ENCODE results near the gene NCOA7.

The NCOA7 gene

GRCh38 chr6:125831659-125832058 lies 40.9 kb downstream of the NCOA7 start:
- peaks cover 4% of the 10 kb centered on the region; the same call in 1 of the 2 replicates for H3K79me2 ChIP-seq (ENCODE audit: insufficient read depth, low read length)
- TF ChIP-seq CTCF (IDR thresholded peaks at IDR 0.05; ENCODE audit: borderline replicate concordance, extremely low read depth, low read length, poor library complexity, severe bottlenecking) (no peak), EZH2 (IDR thresholded peaks at IDR 0.05; ENCODE audit: borderline replicate concordance, low read depth, low read length, severe bottlenecking) (no peak)
- DNase-seq = no peak

GRCh38 chr6:125832391-125833117 lies 41.8 kb downstream of the NCOA7 start:
- Histone ChIP-seq H2AFZ (ENCODE audit: low read depth, low read length) (no peak overlapping the region), H3K4me2 (ENCODE audit: insufficient read depth, low read length) (no peak overlapping the region), H3K27ac (ENCODE audit: low read length) (no peak overlapping the region), H3K27me3 (ENCODE audit: insufficient read depth, low read length, poor library complexity) (no peaks in the 10 kb centered on the region), H3K36me3 (ENCODE audit: insufficient read depth, low read length) (no peaks in the 10 kb centered on the region; the same call in 1 of the 2 replicates), H4K20me1 (ENCODE audit: insufficient read depth, low read length) (peaks cover 7% of the 10 kb centered on the region; the same call in 1 of the 2 replicates), H3K79me2 (ENCODE audit: insufficient read depth, low read length) (peaks cover 4% of the 10 kb centered on the region; the same call in 1 of the 2 replicates), H3K9ac (ENCODE audit: low read depth, low read length) (no peak overlapping the region), H3K4me1 (ENCODE audit: insufficient read depth, low read length) (no peaks in the 10 kb centered on the region), H3K4me3 (ENCODE audit: low read depth in 1 of 2, low read length in 2 of 2) (no peak overlapping the region), H3K9me3 (ENCODE audit: insufficient read depth, low read length, severe bottlenecking) (no peaks in the 10 kb centered on the region)
- no peak for TF ChIP-seq EZH2 (IDR thresholded peaks at IDR 0.05; ENCODE audit: borderline replicate concordance, low read depth, low read length, severe bottlenecking)
- TF ChIP-seq CTCF (IDR thresholded peaks at IDR 0.05; ENCODE audit: borderline replicate concordance, extremely low read depth, low read length, poor library complexity, severe bottlenecking) = no peak
- DNase-seq (no peak), ATAC-seq (ENCODE audit: insufficient read depth, low read depth) (no peak)

More at GRCh38 chr6:125831659-125832058, 40.9 kb downstream of the NCOA7 start:
- Histone ChIP-seq H3K4me1 (ENCODE audit: insufficient read depth, low read length) (no peaks in the 10 kb centered on the region), H3K27me3 (ENCODE audit: insufficient read depth, low read length, poor library complexity) (no peaks in the 10 kb centered on the region), H3K4me2 (ENCODE audit: insufficient read depth, low read length) (no peak overlapping the region), H4K20me1 (ENCODE audit: insufficient read depth, low read length) (peaks cover 7% of the 10 kb centered on the region; the same call in 1 of the 2 replicates), H2AFZ (ENCODE audit: low read depth, low read length) (no peak overlapping the region), H3K9ac (ENCODE audit: low read depth, low read length) (no peak overlapping the region), H3K36me3 (ENCODE audit: insufficient read depth, low read length) (no peaks in the 10 kb centered on the region), H3K4me3 (ENCODE audit: low read depth in 1 of 2, low read length in 2 of 2) (no peak overlapping the region), H3K9me3 (ENCODE audit: insufficient read depth, low read length, severe bottlenecking) (no peaks in the 10 kb centered on the region), H3K27ac (ENCODE audit: low read length) (no peak overlapping the region)
- no peak for ATAC-seq (ENCODE audit: insufficient read depth, low read depth)

GRCh38 chr6:125834348-125834747 lies 43.6 kb downstream of the NCOA7 start:
- H2AFZ ChIP-seq (ENCODE audit: low read depth, low read length) = no peak overlapping the region
- H3K36me3 ChIP-seq (ENCODE audit: insufficient read depth, low read length) = no peaks in the 10 kb centered on the region; the same call in 1 of the 2 replicates
- H3K9me3 ChIP-seq (ENCODE audit: insufficient read depth, low read length, severe bottlenecking) = no peaks in the 10 kb centered on the region
- no peaks in the 10 kb centered on the region for H3K27me3 ChIP-seq (ENCODE audit: insufficient read depth, low read length, poor library complexity)
- peaks cover 7% of the 10 kb centered on the region; the same call in 1 of the 2 replicates for H4K20me1 ChIP-seq (ENCODE audit: insufficient read depth, low read length)
- no peak for TF ChIP-seq EZH2 (IDR thresholded peaks at IDR 0.05; ENCODE audit: borderline replicate concordance, low read depth, low read length, severe bottlenecking)
- no peak for TF ChIP-seq CTCF (IDR thresholded peaks at IDR 0.05; ENCODE audit: borderline replicate concordance, extremely low read depth, low read length, poor library complexity, severe bottlenecking)
- H3K4me3 ChIP-seq (ENCODE audit: low read depth in 1 of 2, low read length in 2 of 2) = no peak overlapping the region
- DNase-seq = no peak
- peak; percentile 71; the same call in 2 of the 3 replicates for ATAC-seq (ENCODE audit: insufficient read depth, low read depth)
- H3K27ac ChIP-seq (ENCODE audit: low read length) = no peak overlapping the region
- no peak overlapping the region for H3K9ac ChIP-seq (ENCODE audit: low read depth, low read length)
- H3K4me1 ChIP-seq (ENCODE audit: insufficient read depth, low read length) = no peaks in the 10 kb centered on the region
- no peak overlapping the region for H3K4me2 ChIP-seq (ENCODE audit: insufficient read depth, low read length)
- H3K79me2 ChIP-seq (ENCODE audit: insufficient read depth, low read length) = peaks cover 7% of the 10 kb centered on the region; the same call in 1 of the 2 replicates

All from DND-41 (cell line).